ENCODE data around the gene WWOX. TPM values are rescaled to one million over a fixed set of nuclear protein-coding genes. Genes with fewer than 3 reads are reported as not detected.

The WWOX gene
- total and polyA plus RNA-seq, 2 donors (not counting 1 experiment from before 2014, with no cell fraction given): 10.5 to 42.3 TPM

- Mint-ChIP-seq H3K27ac (no peak overlapping the region), H3K27me3 (no peaks in the 10 kb centered on the region), H3K9me3 (ENCODE audit: insufficient read depth) (no peaks in the 10 kb centered on the region), H3K4me3 (no peak overlapping the region), H3K4me1 (no peaks in the 10 kb centered on the region)
- no peak for TF ChIP-seq EZH2 (IDR thresholded peaks at IDR 0.05; ENCODE audit: borderline replicate concordance, insufficient read depth, low read depth, low read length, poor library complexity, severe bottlenecking)
- TF ChIP-seq CTCF (IDR thresholded peaks at IDR 0.05): no peak
- ChIA-PET CTCF (no interaction called here), POLR2A (no interaction called here)
- intact Hi-C loops (cut with micrococcal nuclease): no loop called here
- Histone ChIP-seq H3K9me3 (ENCODE audit: control extremely low read depth in 1 of 3, control insufficient read depth in 2 of 3, insufficient read depth in 1 of 3, low read length in 2 of 3) (peaks cover 0 to 2% (median 0%) of the 10 kb centered on the region in 3 donors), H3K4me2 (replicated peaks; ENCODE audit: low read depth, low read length, poor library complexity, severe bottlenecking) (no peak overlapping the region), H3K27ac (ENCODE audit: low read length in 2 of 2) (no peak overlapping the region), H2AFZ (ENCODE audit: insufficient read depth, low read depth, low read length, poor library complexity, severe bottlenecking) (no peak overlapping the region), H3K4me3 (ENCODE audit: control extremely low read depth in 1 of 5, extremely low read depth in 1 of 5, insufficient read depth in 1 of 5, low read depth in 2 of 5, low read length in 4 of 5) (no peak overlapping the region), H3K4me1 (ENCODE audit: control insufficient read depth in 2 of 2, insufficient read depth in 2 of 2, low read length in 2 of 2) (no peaks in the 10 kb centered on the region), H3K27me3 (replicated peaks in 1 of 4; ENCODE audit: control extremely low read depth in 1 of 4, control insufficient read depth in 3 of 4, insufficient read depth in 4 of 4, low read length in 3 of 4) (no peaks in the 10 kb centered on the region), H4K20me1 (ENCODE audit: control insufficient read depth, insufficient read depth, low read length, poor library complexity, severe bottlenecking) (no peaks in the 10 kb centered on the region), H3K36me3 (replicated peaks in 1 of 2; ENCODE audit: control extremely low read depth in 1 of 2, control insufficient read depth in 1 of 2, extremely low read depth in 1 of 2, insufficient read depth in 2 of 2, low read length in 1 of 2) (no peaks in the 10 kb centered on the region), H3K79me2 (ENCODE audit: control insufficient read depth, insufficient read depth, low read length) (no peaks in the 10 kb centered on the region), H3K9ac (ENCODE audit: low read length) (no peak overlapping the region)
- DNase-seq (no peak), ATAC-seq (ENCODE audit: low read depth) (no peak)
- WGBS (ENCODE audit: insufficient coverage): 81% methylated on average over 8 of the region's 10 CpGs
Measured at GRCh38 chr16:78368121-78369102, 269.0 kb downstream of the WWOX start.

- POLR2A ChIA-PET: no interaction called here
- 100% methylated on average over 1 of the region's 3 CpGs for WGBS (ENCODE audit: insufficient coverage)
Measured at GRCh38 chr16:78372277-78372676, 272.8 kb downstream of the WWOX start.

More at GRCh38 chr16:78372277-78372676, 272.8 kb downstream of the WWOX start:
- Histone ChIP-seq H3K79me2 (ENCODE audit: control insufficient read depth, insufficient read depth, low read length) (no peaks in the 10 kb centered on the region), H3K9me3 (ENCODE audit: control extremely low read depth in 1 of 3, control insufficient read depth in 2 of 3, insufficient read depth in 1 of 3, low read length in 2 of 3) (peaks cover 0 to 2% (median 0%) of the 10 kb centered on the region in 3 donors), H2AFZ (ENCODE audit: insufficient read depth, low read depth, low read length, poor library complexity, severe bottlenecking) (no peak overlapping the region), H3K27me3 (replicated peaks in 1 of 4; ENCODE audit: control extremely low read depth in 1 of 4, control insufficient read depth in 3 of 4, insufficient read depth in 4 of 4, low read length in 3 of 4) (no peaks in the 10 kb centered on the region), H3K36me3 (replicated peaks in 1 of 2; ENCODE audit: control extremely low read depth in 1 of 2, control insufficient read depth in 1 of 2, extremely low read depth in 1 of 2, insufficient read depth in 2 of 2, low read length in 1 of 2) (no peaks in the 10 kb centered on the region), H4K20me1 (ENCODE audit: control insufficient read depth, insufficient read depth, low read length, poor library complexity, severe bottlenecking) (no peaks in the 10 kb centered on the region), H3K4me3 (ENCODE audit: control extremely low read depth in 1 of 5, extremely low read depth in 1 of 5, insufficient read depth in 1 of 5, low read depth in 2 of 5, low read length in 4 of 5) (no peak overlapping the region), H3K4me1 (ENCODE audit: control insufficient read depth in 2 of 2, insufficient read depth in 2 of 2, low read length in 2 of 2) (no peaks in the 10 kb centered on the region), H3K9ac (ENCODE audit: low read length) (no peak overlapping the region), H3K4me2 (replicated peaks; ENCODE audit: low read depth, low read length, poor library complexity, severe bottlenecking) (no peak overlapping the region), H3K27ac (ENCODE audit: low read length in 2 of 2) (no peak overlapping the region)
- H3K27ac Mint-ChIP-seq: no peak overlapping the region
- no peaks in the 10 kb centered on the region for H3K4me1 Mint-ChIP-seq
- intact Hi-C loops (cut with micrococcal nuclease): no loop called here
- H3K27me3 Mint-ChIP-seq: no peaks in the 10 kb centered on the region
- CTCF ChIA-PET: no interaction called here
- ATAC-seq (ENCODE audit: low read depth): no peak
- H3K9me3 Mint-ChIP-seq (ENCODE audit: insufficient read depth): no peaks in the 10 kb centered on the region
- no peak overlapping the region for H3K4me3 Mint-ChIP-seq
- no peak for DNase-seq
- TF ChIP-seq EZH2 (IDR thresholded peaks at IDR 0.05; ENCODE audit: borderline replicate concordance, insufficient read depth, low read depth, low read length, poor library complexity, severe bottlenecking) (no peak), CTCF (IDR thresholded peaks at IDR 0.05) (no peak)
